ENCODE results near the gene CCDC70. TPM values are rescaled to one million over a fixed set of nuclear protein-coding genes. Genes with fewer than 3 reads are reported as not detected.

The CCDC70 gene
- total RNA-seq, 6 donors from 2014 or later = not detected

- Histone ChIP-seq H3K9me3 (no peaks in the 10 kb centered on the region), H3K36me3 (no peaks in the 10 kb centered on the region), H3K4me3 (no peak overlapping the region), H3K4me1 (no peaks in the 10 kb centered on the region), H3K27ac (no peak overlapping the region), H3K27me3 (no peaks in the 10 kb centered on the region)
- ATAC-seq (ENCODE audit: low FRiP score in 2 of 2) (no peak), DNase-seq (no peak)
- 96 to 97% methylated on average over 4 of the region's 4 CpGs for WGBS, 2 donors
- no peak for TF ChIP-seq EP300 (IDR thresholded peaks at IDR 0.05)
These were observed 32.5 kb downstream of the CCDC70 start for GRCh38 chr13:51894239-51894638.

- TF ChIP-seq POLR2A (IDR thresholded peaks at IDR 0.05) = no peak
- no peak for TF ChIP-seq EP300 (IDR thresholded peaks at IDR 0.05)
- no peak for TF ChIP-seq POLR2AphosphoS5 (IDR thresholded peaks at IDR 0.05)
- TF ChIP-seq CTCF (IDR thresholded peaks at IDR 0.05) = peak in 4 of 6 experiments; percentile 36 to 51 (median 42)
These were observed 34.4 kb downstream of the CCDC70 start for GRCh38 chr13:51895906-51896888.

DNA sequence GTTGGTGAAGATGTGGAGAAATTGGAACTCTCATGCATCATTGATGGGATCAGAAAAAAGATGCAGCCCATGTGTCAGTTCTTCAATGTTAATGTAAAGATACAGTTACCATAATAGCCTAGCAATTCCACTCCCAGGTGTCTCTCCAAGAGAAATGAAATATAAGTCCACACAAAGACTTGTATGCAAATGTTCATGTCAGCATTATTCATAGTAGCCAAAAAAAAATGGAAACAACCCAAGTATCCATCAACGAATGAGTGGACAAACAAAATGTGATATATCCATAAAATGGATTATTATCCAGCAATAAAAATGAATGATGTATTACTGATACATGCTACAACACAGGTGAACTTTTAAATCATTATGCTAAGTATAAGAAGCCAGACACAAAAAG lies 38.7 kb downstream of the CCDC70 start:
- 75 to 83% methylated on average over 1 of the region's 1 CpG for WGBS, 2 donors
- no peak for DNase-seq
- H3K9me3 ChIP-seq = no peaks in the 10 kb centered on the region
- H3K36me3 ChIP-seq = no peaks in the 10 kb centered on the region
- TF ChIP-seq POLR2A (IDR thresholded peaks at IDR 0.05) (no peak), POLR2AphosphoS5 (IDR thresholded peaks at IDR 0.05) (no peak), CTCF (IDR thresholded peaks at IDR 0.05) (no peak)
- H3K27ac ChIP-seq = no peak overlapping the region
- no peaks in the 10 kb centered on the region for H3K4me1 ChIP-seq
- no peaks in the 10 kb centered on the region for H3K27me3 ChIP-seq
- no peak overlapping the region for H3K4me3 ChIP-seq
- no peak for ATAC-seq (ENCODE audit: low FRiP score in 2 of 2)

More at GRCh38 chr13:51895906-51896888, 34.4 kb downstream of the CCDC70 start:
- DNase-seq = peak in 1 of 2 donors; percentile 42
- Histone ChIP-seq H3K4me3 (no peak overlapping the region), H3K4me1 (no peaks in the 10 kb centered on the region), H3K27ac (no peak overlapping the region), H3K9me3 (no peaks in the 10 kb centered on the region), H3K36me3 (no peaks in the 10 kb centered on the region), H3K27me3 (no peaks in the 10 kb centered on the region)
- 44 to 53% methylated on average over 5 to 9 of the region's 9 CpGs for whole genome bisulfite sequencing, 2 donors
- ATAC-seq (ENCODE audit: low FRiP score in 2 of 2) = peak in 1 of 2 donors; percentile 69

DNA sequence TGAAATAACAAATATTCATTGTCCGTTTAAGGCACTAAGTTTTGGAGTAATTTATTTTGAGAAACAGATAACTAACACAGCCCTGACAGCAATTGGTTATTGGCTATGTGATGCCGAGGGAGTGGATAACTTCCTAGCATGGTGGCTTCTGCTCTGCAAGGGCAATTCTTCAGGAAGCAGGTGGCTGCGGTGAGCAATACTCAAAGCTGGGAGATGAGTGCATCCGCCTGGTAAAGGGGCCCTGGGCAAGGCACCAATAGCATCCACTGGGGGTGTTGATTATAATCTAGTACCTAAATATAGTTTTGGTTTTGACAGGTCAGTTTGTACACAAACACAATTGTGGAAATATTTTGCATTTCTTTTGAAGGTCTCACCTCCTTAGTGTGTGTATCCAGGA lies 41.0 kb downstream of the CCDC70 start:
- no peaks in the 10 kb centered on the region for H3K27me3 ChIP-seq
- H3K4me3 ChIP-seq = no peak overlapping the region
- ATAC-seq (ENCODE audit: low FRiP score in 2 of 2) = no peak
- H3K27ac ChIP-seq = no peak overlapping the region
- no peaks in the 10 kb centered on the region for H3K36me3 ChIP-seq
- no peaks in the 10 kb centered on the region for H3K4me1 ChIP-seq
- no peaks in the 10 kb centered on the region for H3K9me3 ChIP-seq
- DNase-seq = no peak
- WGBS, 2 donors = 71 to 87% methylated on average over 4 of the region's 4 CpGs
- TF ChIP-seq CTCF (IDR thresholded peaks at IDR 0.05) = no peak
- no peak for TF ChIP-seq POLR2A (IDR thresholded peaks at IDR 0.05)
- no peak for TF ChIP-seq POLR2AphosphoS5 (IDR thresholded peaks at IDR 0.05)
- TF ChIP-seq EP300 (IDR thresholded peaks at IDR 0.05) = no peak

DNA sequence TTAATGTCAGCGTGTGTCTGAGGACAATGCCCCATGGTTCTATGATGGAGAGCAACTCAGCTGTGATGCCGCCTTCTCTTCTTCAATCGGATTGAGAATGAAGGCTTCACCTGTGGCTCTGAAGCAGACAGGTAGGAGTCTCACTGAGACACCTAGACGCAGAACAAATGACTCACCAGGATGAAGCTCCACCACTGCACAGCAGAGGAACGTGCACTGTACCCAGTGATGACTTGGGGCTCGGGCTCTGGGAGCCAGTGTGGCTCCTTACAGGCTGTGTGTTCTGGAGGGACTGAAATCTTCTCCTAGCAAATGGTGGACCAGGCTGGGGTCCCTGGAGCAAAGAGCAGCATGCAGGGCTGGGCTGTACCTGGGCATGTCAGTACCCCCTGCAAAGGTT lies 44.0 kb downstream of the CCDC70 start:
- WGBS, 2 donors = 48 to 100% methylated on average over 4 to 6 of the region's 6 CpGs
- Histone ChIP-seq H3K27me3 (no peaks in the 10 kb centered on the region), H3K9me3 (no peaks in the 10 kb centered on the region), H3K36me3 (no peaks in the 10 kb centered on the region), H3K4me1 (no peaks in the 10 kb centered on the region), H3K4me3 (no peak overlapping the region), H3K27ac (no peak overlapping the region)
- no peak for TF ChIP-seq POLR2A (IDR thresholded peaks at IDR 0.05)
- TF ChIP-seq CTCF (IDR thresholded peaks at IDR 0.05) = no peak
- no peak for TF ChIP-seq POLR2AphosphoS5 (IDR thresholded peaks at IDR 0.05)
- no peak for TF ChIP-seq EP300 (IDR thresholded peaks at IDR 0.05)
- DNase-seq (no peak), ATAC-seq (ENCODE audit: low FRiP score in 2 of 2) (no peak)
